ENCODE results near the gene TRIM28.
"Not testable (repeated sequence)": the region's sequence is repeated elsewhere in the genome, so short reads cannot be mapped to it uniquely, and the experiment has no call there.

Gene TRIM28

GRCh38 chr19:58519355-58520256 is 24.3 kb upstream of the TRIM28 start, which contains the start of gene ZBTB45:
Gene ZBTB45 (minus strand): TSS chr19:58519810. CDS start chr19:58517673, 2,137 bp downstream.
- peak; percentile 97 for DNase-seq (ENCODE audit: low read depth)

DNA sequence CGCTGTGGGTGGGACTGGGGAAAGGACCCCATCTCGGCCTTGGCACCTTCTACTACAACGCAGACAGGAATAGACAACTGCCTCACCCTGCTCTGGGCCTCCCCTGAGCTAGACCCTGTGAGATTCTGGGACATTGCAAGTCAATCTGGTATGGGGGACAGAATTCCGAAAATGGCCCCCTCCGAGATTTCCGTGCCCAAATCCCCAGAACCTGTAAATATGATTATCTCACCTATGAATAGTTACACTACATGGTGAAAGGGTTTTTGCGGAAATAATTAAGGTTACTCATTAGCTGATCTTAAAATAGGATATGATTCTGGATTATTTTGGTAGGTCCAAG is 23.6 kb upstream of the TRIM28 start:
- no peak for DNase-seq (ENCODE audit: low read depth)

DNA sequence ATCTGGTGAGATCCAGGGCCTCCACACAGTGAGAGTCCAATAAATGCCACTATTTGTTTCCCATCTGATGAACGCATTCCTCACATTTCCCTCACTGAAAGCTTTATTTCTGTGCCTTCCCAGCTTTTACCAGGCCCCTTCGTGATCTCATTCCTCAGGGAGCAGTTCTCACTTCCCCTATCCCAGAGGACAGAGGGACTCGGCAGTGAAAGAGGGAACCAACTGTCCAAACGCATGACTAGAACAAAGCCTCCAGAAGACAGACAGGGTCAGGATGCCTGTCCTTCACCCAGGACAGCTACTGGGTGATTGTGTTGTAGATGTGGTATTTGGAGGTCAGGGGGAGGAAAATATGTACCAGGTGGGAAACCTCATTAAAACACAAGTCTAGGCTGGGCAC is 22.2 kb upstream of the TRIM28 start:
- DNase-seq (ENCODE audit: low read depth), result no peak

DNA sequence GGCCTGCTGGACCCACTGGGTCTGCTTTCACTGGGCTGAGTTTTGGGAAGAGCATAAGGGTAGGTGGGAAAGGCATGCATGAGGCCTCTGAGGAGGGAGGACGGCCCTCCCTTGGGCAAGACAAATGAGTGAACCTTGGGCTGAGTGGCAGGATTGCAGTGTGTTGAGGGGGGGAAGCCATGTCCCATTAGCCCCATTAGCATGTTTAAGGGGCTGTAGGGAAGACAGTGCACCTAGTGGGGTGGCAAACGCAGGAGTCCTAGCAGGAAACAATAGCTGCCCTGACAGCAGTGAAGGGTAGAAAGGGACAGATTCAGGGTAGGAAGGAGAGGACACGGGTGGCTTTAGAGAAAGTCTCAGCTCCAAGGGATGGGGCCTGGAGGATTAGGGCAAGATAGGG is 21.2 kb upstream of the TRIM28 start:
- DNase-seq (ENCODE audit: low read depth), result no peak

- no peak for DNase-seq (ENCODE audit: low read depth)
Observed at GRCh38 chr19:58529405-58529804, 14.5 kb upstream of the TRIM28 start.

DNA sequence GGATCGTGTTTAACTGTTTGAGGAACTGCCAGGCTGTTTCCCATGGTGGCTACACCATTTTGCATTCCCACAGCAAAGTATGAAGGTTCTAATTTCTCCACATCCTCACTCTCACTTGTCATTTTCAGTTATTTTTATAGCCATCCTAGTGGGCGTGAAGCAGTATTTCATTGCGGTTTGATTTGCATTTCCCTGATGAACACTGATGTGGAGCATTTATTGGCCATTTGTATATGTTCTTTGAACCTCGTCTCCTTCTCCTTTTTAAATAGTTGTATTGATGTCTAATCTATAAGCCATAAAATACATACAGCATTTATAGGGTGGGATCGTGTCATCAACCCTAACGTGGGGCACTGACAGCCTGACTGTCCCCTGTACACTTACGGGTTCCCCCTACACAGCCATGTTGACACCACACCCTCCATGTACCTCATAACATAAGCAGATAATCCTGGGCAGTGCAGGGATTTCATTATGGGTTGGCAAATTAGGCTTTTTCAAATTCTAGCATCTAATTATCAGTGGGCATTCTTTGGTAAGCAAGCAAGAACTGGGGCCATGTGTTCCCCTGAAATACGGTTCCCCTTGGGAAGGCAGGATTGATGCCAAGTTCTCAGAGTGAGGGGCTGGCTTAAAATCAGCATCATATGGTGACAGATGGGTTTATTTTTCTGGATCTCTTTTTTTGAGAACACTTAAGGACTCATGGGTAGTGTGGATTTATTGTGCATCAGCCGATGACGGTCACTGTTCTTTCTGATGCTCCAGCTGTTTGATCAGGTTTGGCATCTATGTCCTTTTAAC is 12.6 kb upstream of the TRIM28 start:
- DNase-seq (ENCODE audit: low read depth), result no peak

DNA sequence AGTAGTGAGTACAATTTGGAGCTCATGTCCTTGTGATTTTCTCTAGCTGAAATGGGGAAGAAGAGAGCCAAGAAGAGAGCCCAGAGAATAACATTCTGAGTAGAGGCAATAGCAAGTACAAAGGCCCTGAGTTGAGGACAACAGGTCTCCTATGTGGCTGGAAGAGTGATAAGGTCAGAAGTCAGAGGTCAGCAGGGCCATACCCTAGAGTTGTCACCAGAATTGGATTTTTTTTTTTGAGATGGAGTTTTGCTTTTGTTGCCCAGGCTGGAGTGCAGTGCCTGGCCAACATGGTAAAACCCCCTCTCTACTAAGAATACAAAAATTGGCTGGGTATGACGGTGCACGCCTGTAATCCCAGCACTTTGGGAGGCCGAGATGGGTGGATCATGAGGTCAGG is 8.0 kb upstream of the TRIM28 start:
- no peak for DNase-seq (ENCODE audit: low read depth)

- no peak for DNase-seq (ENCODE audit: low read depth)
Observed at GRCh38 chr19:58536852-58537798, 6.7 kb upstream of the TRIM28 start.

GRCh38 chr19:58538257-58539168 is 5.4 kb upstream of the TRIM28 start:
- no peak for DNase-seq (ENCODE audit: low read depth)

DNA sequence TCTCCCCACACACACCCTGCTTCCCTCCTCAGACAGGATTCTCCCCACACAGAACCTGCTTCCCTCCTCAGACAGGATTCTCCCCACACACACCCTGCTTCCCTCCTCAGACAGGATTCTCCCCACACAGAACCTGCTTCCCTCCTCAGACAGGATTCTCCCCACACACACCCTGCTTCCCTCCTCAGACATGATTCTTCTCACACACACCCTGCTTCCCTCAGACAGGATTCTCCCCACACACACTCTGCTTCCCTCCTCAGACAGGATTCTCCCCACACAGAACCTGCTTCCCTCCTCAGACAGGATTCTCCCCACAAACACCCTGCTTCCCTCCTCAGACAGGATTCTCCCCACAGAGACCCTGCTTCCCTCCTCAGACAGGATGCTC is 4.7 kb upstream of the TRIM28 start:
- DNase-seq (ENCODE audit: low read depth), result not testable (repeated sequence)

- DNase-seq (ENCODE audit: low read depth), result not testable (repeated sequence)
Observed at GRCh38 chr19:58542641-58543372, 1.1 kb upstream of the TRIM28 start.

DNA sequence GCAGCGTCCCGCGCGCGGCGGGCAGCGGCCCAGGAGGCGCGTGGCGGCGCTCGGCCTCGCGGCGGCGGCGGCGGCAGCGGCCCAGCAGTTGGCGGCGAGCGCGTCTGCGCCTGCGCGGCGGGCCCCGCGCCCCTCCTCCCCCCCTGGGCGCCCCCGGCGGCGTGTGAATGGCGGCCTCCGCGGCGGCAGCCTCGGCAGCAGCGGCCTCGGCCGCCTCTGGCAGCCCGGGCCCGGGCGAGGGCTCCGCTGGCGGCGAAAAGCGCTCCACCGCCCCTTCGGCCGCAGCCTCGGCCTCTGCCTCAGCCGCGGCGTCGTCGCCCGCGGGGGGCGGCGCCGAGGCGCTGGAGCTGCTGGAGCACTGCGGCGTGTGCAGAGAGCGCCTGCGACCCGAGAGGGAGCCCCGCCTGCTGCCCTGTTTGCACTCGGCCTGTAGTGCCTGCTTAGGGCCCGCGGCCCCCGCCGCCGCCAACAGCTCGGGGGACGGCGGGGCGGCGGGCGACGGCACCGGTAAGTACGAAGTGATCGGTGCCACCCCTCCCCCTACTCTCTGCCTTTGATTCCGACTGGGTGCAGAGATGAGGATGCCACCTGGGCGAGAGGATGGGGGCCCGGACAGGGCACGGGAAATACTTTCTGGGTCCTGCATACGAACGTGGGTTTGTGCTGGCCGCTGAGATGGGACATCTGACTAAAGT is 874 bp downstream of the TRIM28 start:
- DNase-seq (ENCODE audit: low read depth), result peak; percentile 35

DNA sequence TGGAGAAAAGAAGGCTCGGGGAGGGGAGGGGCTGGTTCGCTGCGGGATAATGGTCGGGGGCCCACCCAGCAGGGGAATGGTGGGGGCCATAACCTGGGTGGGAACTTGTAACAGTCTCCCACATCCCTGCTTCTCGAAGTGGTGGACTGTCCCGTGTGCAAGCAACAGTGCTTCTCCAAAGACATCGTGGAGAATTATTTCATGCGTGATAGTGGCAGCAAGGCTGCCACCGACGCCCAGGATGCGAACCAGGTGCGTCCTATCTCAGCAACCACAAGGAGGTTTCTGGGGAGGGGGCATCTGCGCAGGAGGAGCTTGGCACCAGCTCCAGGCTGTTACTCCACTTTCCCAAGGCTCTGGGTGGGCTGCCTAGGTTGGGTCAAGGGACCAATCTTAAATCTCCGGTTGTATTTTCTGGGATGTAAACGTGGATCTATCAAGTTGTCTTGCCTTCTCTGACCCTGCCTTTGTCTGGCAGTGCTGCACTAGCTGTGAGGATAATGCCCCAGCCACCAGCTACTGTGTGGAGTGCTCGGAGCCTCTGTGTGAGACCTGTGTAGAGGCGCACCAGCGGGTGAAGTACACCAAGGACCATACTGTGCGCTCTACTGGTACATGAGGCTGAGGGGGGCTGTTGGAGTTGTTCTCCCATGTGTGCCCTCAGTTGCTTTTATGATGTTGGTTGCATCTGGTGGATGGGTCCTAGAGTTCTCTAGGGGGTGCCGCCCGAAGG is 1.6 kb downstream of the TRIM28 start:
- DNase-seq (ENCODE audit: low read depth), result no peak

DNA sequence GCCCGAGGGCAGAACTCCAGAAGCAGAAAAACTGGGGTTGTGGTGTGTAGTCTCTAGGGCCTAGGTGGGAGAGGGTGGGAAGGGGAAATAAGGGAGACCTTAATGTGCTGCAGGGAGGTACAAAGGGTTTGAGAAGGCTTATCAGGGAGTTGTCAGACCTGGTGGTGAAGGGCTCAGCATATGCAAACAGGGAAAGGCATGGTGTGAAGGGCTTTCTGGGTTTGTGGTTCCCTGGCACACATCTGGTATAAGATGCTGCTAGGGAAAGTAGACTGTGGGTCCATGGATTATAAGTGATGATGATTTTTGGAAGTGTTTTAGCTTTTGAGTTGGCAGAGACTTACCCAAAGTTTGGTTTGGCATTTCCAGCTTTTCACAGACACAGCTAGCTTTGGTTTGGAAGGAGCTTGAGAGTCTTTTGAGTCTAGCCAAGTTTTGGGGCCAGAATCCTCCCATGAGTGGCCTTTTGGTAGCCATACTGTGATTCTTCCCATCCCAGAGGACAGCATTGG is 2.2 kb downstream of the TRIM28 start:
- no peak for DNase-seq (ENCODE audit: low read depth)

- no peak for DNase-seq (ENCODE audit: low read depth)
Observed at GRCh38 chr19:58547323-58548312, 3.8 kb downstream of the TRIM28 start.

DNA sequence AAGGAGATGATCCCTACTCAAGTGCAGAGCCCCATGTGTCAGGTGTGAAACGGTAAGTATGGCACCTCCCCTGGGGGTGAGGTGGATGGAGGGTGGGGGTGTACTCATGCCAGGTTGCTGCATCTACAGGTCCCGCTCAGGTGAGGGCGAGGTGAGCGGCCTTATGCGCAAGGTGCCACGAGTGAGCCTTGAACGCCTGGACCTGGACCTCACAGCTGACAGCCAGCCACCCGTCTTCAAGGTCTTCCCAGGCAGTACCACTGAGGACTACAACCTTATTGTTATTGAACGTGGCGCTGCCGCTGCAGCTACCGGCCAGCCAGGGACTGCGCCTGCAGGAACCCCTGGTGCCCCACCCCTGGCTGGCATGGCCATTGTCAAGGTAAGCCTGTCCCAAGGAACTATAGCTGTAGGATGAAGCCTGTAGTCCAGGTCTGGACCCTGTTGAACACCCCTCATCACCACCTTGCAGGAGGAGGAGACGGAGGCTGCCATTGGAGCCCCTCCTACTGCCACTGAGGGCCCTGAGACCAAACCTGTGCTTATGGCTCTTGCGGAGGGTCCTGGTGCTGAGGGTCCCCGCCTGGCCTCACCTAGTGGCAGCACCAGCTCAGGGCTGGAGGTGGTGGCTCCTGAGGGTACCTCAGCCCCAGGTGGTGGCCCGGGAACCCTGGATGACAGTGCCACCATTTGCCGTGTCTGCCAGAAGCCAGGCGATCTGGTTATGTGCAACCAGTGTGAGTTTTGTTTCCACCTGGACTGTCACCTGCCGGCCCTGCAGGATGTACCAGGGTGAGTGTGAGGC is 5.2 kb downstream of the TRIM28 start:
- no peak for DNase-seq (ENCODE audit: low read depth)

Measured in fibroblast of gingiva (primary cell).